Activated CD4-positive, alpha-beta T cell treated with anti-CD3 and anti-CD28 coated beads for 36 hours (primary cell): Measurements from ENCODE around the gene SLC17A9. TPM values are rescaled to one million over a fixed set of nuclear protein-coding genes. Genes with fewer than 3 reads are reported as not detected.

Experiments
- ATAC-seq: fragments of 200-7000 bp; cut with Tn5 transposase; one replicate; pipeline ENCODE4 v1.10.0; 2021; ENCODE audit warnings: mild to moderate bottlenecking, moderate library complexity
- CTCF ChIA-PET: fragments of 350-600 bp; sonication (Branson Sonifier 250); formaldehyde crosslinking; loops from one replicate; lab custom pipeline; 2021; ENCODE audit warnings: antibody characterized with exemption; lab: Charles Lee
- POLR2A ChIA-PET: fragments of 350-600 bp; sonication (Branson Sonifier 250); formaldehyde crosslinking; loops from one replicate; lab custom pipeline; 2021; ENCODE audit warnings: antibody characterized with exemption, inconsistent platforms; lab: Charles Lee
- DNase-seq: peaks from one replicate; pipeline ENCODE4 v3.0.0-alpha.2; 2020
- H3K27ac Mint-ChIP-seq: one replicate; pipeline ENCODE4 v1.8.0; 2021; ENCODE audit warnings: mixed read lengths
- H3K27me3 Mint-ChIP-seq: one replicate; pipeline ENCODE4 v1.8.0; 2021; ENCODE audit warnings: mixed read lengths
- H3K36me3 Mint-ChIP-seq: one replicate; pipeline ENCODE4 v1.8.0; 2021; ENCODE audit warnings: low read depth, mixed read lengths
- H3K4me1 Mint-ChIP-seq: one replicate; pipeline ENCODE4 v1.8.0; 2021; ENCODE audit warnings: mixed read lengths
- H3K4me3 Mint-ChIP-seq: one replicate; pipeline ENCODE4 v1.8.0; 2021; ENCODE audit warnings: mild to moderate bottlenecking, moderate library complexity, mixed read lengths
- H3K9me3 Mint-ChIP-seq: one replicate; pipeline ENCODE4 v1.8.0; 2021; ENCODE audit warnings: low read depth, mixed read lengths
- intact Hi-C, 2 experiments: fragments of 100-400 bp; cut with DNase I in 1 of 2; cut with micrococcal nuclease in 1 of 2; formaldehyde crosslinking; loops; one replicate each; pipeline versions ENCODE4 v1.14.2 to v1.15.1; 2022 to 2024; cut with DNase I, micrococcal nuclease
- total RNA-seq, 2 experiments: library from RNA; stranded (reverse); gene quantifications; one replicate each; pipeline ENCODE4 v1.2.3, GENCODE V29; 2021

SLC17A9 gene
- total RNA-seq, 2 experiments from 2014 or later = 16.2 to 16.5 TPM

DNA sequence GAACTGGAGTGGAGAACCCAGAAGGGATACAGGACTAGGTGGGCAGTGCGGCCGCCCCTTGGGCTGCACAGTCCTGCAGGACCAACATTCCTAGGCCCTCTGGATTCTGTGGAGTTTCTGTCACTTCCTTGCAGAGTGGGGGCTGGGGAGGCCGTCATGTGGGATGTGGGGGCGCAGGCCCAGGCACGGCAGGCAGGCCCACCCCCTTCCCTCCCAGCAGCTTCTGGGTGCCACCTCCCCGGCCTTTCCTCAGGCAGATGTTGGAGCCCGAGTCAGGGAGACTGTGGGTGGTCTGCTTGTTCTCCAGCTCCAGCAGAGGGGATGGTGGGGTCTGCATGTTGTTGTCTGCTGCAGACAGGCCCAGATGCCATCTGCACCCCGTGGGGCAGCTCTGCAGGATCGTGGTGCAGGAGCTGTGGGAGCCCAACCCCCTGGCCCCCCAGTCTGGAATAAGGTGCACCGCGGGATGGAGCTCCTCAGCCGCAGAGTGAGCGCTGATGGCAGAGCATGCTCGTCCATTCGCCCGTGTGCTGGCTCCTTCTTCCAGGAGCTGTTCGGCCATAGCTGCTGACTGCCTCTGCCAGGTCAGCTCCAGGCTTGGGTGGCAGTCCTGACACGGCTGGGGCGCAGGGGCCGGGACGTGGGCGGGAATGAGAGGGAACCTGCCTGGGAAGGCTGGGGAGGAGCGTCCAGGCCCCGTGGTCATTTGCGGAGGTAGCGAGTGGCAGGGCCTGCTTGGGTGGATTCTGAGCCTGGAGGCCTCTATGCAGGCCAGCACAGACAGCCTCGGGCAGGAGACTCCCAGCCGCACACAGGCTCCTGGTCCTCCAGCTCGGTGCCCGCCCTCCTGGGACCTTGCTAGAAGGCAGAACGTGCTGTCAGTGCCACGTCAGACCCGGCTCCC lies 18.1 kb downstream of the SLC17A9 start:
- no peak overlapping the region for H3K4me3 Mint-ChIP-seq
- H3K4me1 Mint-ChIP-seq = peaks cover 12% of the 10 kb centered on the region
- H3K9me3 Mint-ChIP-seq = no peaks in the 10 kb centered on the region
- CTCF ChIA-PET = interaction anchor here (0.6 to 1.8 kb wide), 6 partner anchors 9 to 40 kb away, joined by 3 to 10 read pairs (median 3); no protein-coding TSS in a partner anchor
- POLR2A ChIA-PET = no interaction called here
- H3K27me3 Mint-ChIP-seq = peaks cover 28% of the 10 kb centered on the region
- DNase-seq (no peak), ATAC-seq (no peak)
- intact Hi-C loops = no loop called here
- H3K27ac Mint-ChIP-seq = no peak overlapping the region
- no peaks in the 10 kb centered on the region for H3K36me3 Mint-ChIP-seq

GRCh38 chr20:62971211-62971949 lies 18.9 kb downstream of the SLC17A9 start:
- ATAC-seq (no peak), DNase-seq (no peak)
- no peaks in the 10 kb centered on the region for H3K9me3 Mint-ChIP-seq
- no peaks in the 10 kb centered on the region for H3K36me3 Mint-ChIP-seq
- POLR2A ChIA-PET = no interaction called here
- intact Hi-C loops = no loop called here
- peaks cover 12% of the 10 kb centered on the region for H3K4me1 Mint-ChIP-seq
- H3K4me3 Mint-ChIP-seq = no peak overlapping the region
- peak overlapping the region; percentile 11 for H3K27ac Mint-ChIP-seq
- H3K27me3 Mint-ChIP-seq = peaks cover 32% of the 10 kb centered on the region
- CTCF ChIA-PET = interaction anchor here (0.7 to 1.8 kb wide), 5 partner anchors 8 to 40 kb away, joined by 3 to 13 read pairs (median 5); no protein-coding TSS in a partner anchor

GRCh38 chr20:62971950-62972844 lies 19.7 kb downstream of the SLC17A9 start:
- ATAC-seq = peak; percentile 99
- H3K9me3 Mint-ChIP-seq = no peaks in the 10 kb centered on the region
- H3K27me3 Mint-ChIP-seq = peaks cover 37% of the 10 kb centered on the region
- H3K4me1 Mint-ChIP-seq = peaks cover 16% of the 10 kb centered on the region
- H3K27ac Mint-ChIP-seq = peak overlapping the region; percentile 11
- CTCF ChIA-PET = interaction anchor here (0.6 to 1.6 kb wide), 17 partner anchors 8 to 379 kb away, joined by 3 to 13 read pairs (median 3); no protein-coding TSS in a partner anchor
- peak overlapping the region; percentile 4 for H3K4me3 Mint-ChIP-seq
- H3K36me3 Mint-ChIP-seq = no peaks in the 10 kb centered on the region
- POLR2A ChIA-PET = interaction anchor here (0.6 to 0.8 kb wide), 2 partner anchors 19 to 97 kb away, joined by 3 to 4 read pairs; no protein-coding TSS in a partner anchor
- peak; percentile 93 for DNase-seq
- intact Hi-C loops = loop anchor here (1.0 to 2.0 kb wide), 3 partner anchors 37 to 131 kb away; no protein-coding TSS in a partner anchor

- DNase-seq (no peak), ATAC-seq (no peak)
- Mint-ChIP-seq H3K4me1 (peaks cover 25% of the 10 kb centered on the region), H3K9me3 (no peaks in the 10 kb centered on the region), H3K36me3 (no peaks in the 10 kb centered on the region), H3K27me3 (peaks cover 37% of the 10 kb centered on the region), H3K4me3 (no peak overlapping the region), H3K27ac (no peak overlapping the region)
- CTCF ChIA-PET = interaction anchor here (0.6 to 1.6 kb wide), 17 partner anchors 8 to 379 kb away, joined by 3 to 13 read pairs (median 3); no protein-coding TSS in a partner anchor
- intact Hi-C loops = loop anchor here (1.0 to 2.0 kb wide), 4 partner anchors 36 to 206 kb away; no protein-coding TSS in a partner anchor
- POLR2A ChIA-PET = interaction anchor here (0.6 to 0.8 kb wide), 2 partner anchors 20 to 97 kb away, joined by 3 to 4 read pairs; no protein-coding TSS in a partner anchor
Measured at GRCh38 chr20:62972845-62973745, 20.6 kb downstream of the SLC17A9 start.

DNA sequence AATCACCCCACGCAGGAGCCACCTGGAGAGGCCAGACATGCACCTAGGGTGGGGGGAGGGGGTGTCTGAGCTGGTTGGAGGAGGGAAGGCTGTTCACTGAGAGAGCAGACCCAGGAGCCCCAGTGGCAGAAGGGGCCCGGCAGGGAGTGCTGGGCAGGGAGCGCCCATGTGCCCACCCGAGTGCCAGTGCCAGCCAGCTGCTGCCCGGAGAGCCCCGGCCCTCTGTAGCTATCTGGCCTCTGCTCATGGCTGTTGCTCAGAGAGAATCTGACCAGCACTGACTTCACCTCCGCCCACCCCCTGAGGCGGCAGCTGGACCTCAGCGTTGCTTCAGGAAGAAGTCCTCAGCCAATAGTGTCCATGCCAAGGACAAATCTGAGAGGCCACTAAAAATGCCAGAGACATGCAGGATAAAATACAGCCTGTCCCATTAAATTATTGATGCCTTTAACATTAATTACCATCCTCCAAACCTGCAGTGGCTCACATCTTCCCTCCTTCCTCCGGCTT lies 22.8 kb downstream of the SLC17A9 start:
- Mint-ChIP-seq H3K9me3 (no peaks in the 10 kb centered on the region), H3K36me3 (no peaks in the 10 kb centered on the region), H3K4me1 (peaks cover 33% of the 10 kb centered on the region), H3K4me3 (no peak overlapping the region), H3K27me3 (peaks cover 53% of the 10 kb centered on the region), H3K27ac (no peak overlapping the region)
- intact Hi-C loops = no loop called here
- CTCF ChIA-PET = interaction anchor here (0.5 to 1.1 kb wide), 5 partner anchors 10 to 840 kb away, joined by 3 to 5 read pairs (median 3); no protein-coding TSS in a partner anchor
- POLR2A ChIA-PET = no interaction called here
- no peak for ATAC-seq
- DNase-seq = no peak

DNA sequence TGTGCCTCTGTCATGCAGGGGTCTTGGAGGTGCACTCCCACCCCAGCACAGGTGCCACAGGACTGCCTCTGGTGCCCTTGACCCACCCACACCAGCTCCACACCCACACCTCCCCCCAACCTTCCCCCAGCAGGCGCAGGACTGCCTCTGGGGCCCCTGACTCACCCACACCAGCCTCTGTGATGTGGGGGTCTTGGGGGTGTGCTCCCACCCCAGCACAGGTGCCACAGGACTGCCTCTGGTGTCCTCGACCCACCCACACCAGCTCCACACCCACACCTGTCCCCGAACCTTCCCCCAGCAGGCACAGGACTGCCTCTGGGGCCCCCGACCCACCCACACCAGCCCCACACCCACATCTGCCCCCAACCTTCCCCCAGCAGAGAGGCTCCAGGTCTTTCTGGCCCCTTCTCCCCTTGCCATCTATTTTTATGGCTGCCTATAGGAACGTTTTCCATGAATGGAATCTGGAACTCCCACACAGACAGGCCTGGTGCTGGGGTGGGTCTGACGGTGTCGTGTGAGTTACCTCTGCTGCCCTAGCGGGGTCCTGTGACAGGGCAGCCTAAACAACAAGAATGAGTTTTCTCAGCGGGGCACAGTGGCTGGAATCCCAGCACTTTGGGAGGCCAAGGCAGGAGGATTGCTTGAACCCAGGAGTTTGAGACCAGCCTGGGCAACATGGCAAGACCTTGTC lies 23.5 kb downstream of the SLC17A9 start:
- H3K36me3 Mint-ChIP-seq = no peaks in the 10 kb centered on the region
- no peak for DNase-seq
- intact Hi-C loops = no loop called here
- ChIA-PET CTCF (interaction anchor here (0.6 to 1.0 kb wide), 2 partner anchors 86 to 840 kb away, joined by 3 read pairs; no protein-coding TSS in a partner anchor), POLR2A (no interaction called here)
- no peak for ATAC-seq
- no peaks in the 10 kb centered on the region for H3K9me3 Mint-ChIP-seq
- peaks cover 36% of the 10 kb centered on the region for H3K4me1 Mint-ChIP-seq
- peaks cover 57% of the 10 kb centered on the region for H3K27me3 Mint-ChIP-seq
- H3K27ac Mint-ChIP-seq = no peak overlapping the region
- no peak overlapping the region for H3K4me3 Mint-ChIP-seq

GRCh38 chr20:62976886-62977285 lies 24.4 kb downstream of the SLC17A9 start:
- peaks cover 54% of the 10 kb centered on the region for H3K27me3 Mint-ChIP-seq
- peaks cover 34% of the 10 kb centered on the region for H3K4me1 Mint-ChIP-seq
- no peaks in the 10 kb centered on the region for H3K9me3 Mint-ChIP-seq
- H3K36me3 Mint-ChIP-seq = no peaks in the 10 kb centered on the region
- no peak overlapping the region for H3K27ac Mint-ChIP-seq
- intact Hi-C loops = loop anchor here in 1 of 2 experiments (1.0 kb wide), 1 partner anchor 39 kb away; the partner anchor contains the start of gene GID8
- DNase-seq = no peak
- ATAC-seq = no peak
- no peak overlapping the region for H3K4me3 Mint-ChIP-seq
- POLR2A ChIA-PET = no interaction called here
- CTCF ChIA-PET = interaction anchor here (0.6 kb wide), 1 partner anchor 107 kb away, joined by 3 read pairs; no protein-coding TSS in a partner anchor

- Mint-ChIP-seq H3K4me1 (peaks cover 27% of the 10 kb centered on the region), H3K9me3 (no peaks in the 10 kb centered on the region), H3K27me3 (peaks cover 50% of the 10 kb centered on the region), H3K36me3 (no peaks in the 10 kb centered on the region), H3K27ac (no peak overlapping the region), H3K4me3 (peak overlapping the region; percentile 19)
- peak; percentile 90 for DNase-seq
- ChIA-PET POLR2A (interaction anchor here (0.6 kb wide), 1 partner anchor 67 kb away, joined by 3 read pairs; no protein-coding TSS in a partner anchor), CTCF (interaction anchor here (0.6 to 3.8 kb wide), 4 partner anchors 31 to 68 kb away, joined by 3 to 27 read pairs (median 4); no protein-coding TSS in a partner anchor)
- intact Hi-C loops = loop anchor here in 1 of 2 experiments (1.0 kb wide), 1 partner anchor 40 kb away; the partner anchor contains the start of gene GID8
- peak; percentile 87 for ATAC-seq
Measured at GRCh38 chr20:62977613-62978560, 25.4 kb downstream of the SLC17A9 start.
